ENCODE measurements around the gene NDUFAF3.
"Not testable (repeated sequence)": the region's sequence is repeated elsewhere in the genome, so short reads cannot be mapped to it uniquely, and the experiment has no call there.

Gene NDUFAF3

GRCh38 chr3:49001155-49001554, 20.8 kb upstream of the NDUFAF3 start:
- DNase-seq, result no peak

GRCh38 chr3:49004352-49005302, 17.3 kb upstream of the NDUFAF3 start:
- DNase-seq, result no peak

GRCh38 chr3:49005303-49005680, 16.6 kb upstream of the NDUFAF3 start:
- no peak for DNase-seq

- no peak for DNase-seq
Observed at GRCh38 chr3:49005998-49006397, 15.9 kb upstream of the NDUFAF3 start.

GRCh38 chr3:49006408-49007067, 15.4 kb upstream of the NDUFAF3 start:
- DNase-seq, result no peak

GRCh38 chr3:49007068-49007770, 14.7 kb upstream of the NDUFAF3 start, which contains the start of gene WDR6:
WDR6 (plus strand) TSS chr3:49007391; CDS start chr3:49007432, 41 bp downstream.
- peak; percentile 92 to 94 for DNase-seq

GRCh38 chr3:49007771-49008528, 14.0 kb upstream of the NDUFAF3 start:
- peak; percentile 46 to 74 for DNase-seq

- not testable (repeated sequence) for DNase-seq
Observed at GRCh38 chr3:49008627-49009026, 13.3 kb upstream of the NDUFAF3 start.

- no peak for DNase-seq
Observed at GRCh38 chr3:49009396-49009795, 12.5 kb upstream of the NDUFAF3 start.

- no peak for DNase-seq
Observed at GRCh38 chr3:49012441-49013017, 9.4 kb upstream of the NDUFAF3 start.

- no peak for DNase-seq
Observed at GRCh38 chr3:49013113-49013737, 8.7 kb upstream of the NDUFAF3 start.

GRCh38 chr3:49013738-49014660, 7.9 kb upstream of the NDUFAF3 start:
- DNase-seq, result no peak

- DNase-seq, result no peak
Observed at GRCh38 chr3:49015072-49015471, 6.8 kb upstream of the NDUFAF3 start.

GRCh38 chr3:49015765-49016164, 6.2 kb upstream of the NDUFAF3 start:
- no peak for DNase-seq

- DNase-seq, result no peak
Observed at GRCh38 chr3:49016414-49017228, 5.3 kb upstream of the NDUFAF3 start.

- no peak for DNase-seq
Observed at GRCh38 chr3:49017229-49017970, 4.5 kb upstream of the NDUFAF3 start.

GRCh38 chr3:49017971-49018706, 3.8 kb upstream of the NDUFAF3 start, which contains the start of gene DALRD3:
DALRD3 (minus strand) TSS chr3:49018580; CDS start chr3:49018564, 16 bp downstream.
- peak; percentile 46 to 58 for DNase-seq

- DNase-seq, result no peak
Observed at GRCh38 chr3:49018707-49019006, 3.3 kb upstream of the NDUFAF3 start.

All from hippocampal formation (tissue), 2 donors.